8988T (cell line): ENCODE data around the gene CCDC169.

Source experiments
- DNase-seq: peaks from one replicate; pipeline ENCODE4 v3.0.0; 2011

The CCDC169 gene

DNA sequence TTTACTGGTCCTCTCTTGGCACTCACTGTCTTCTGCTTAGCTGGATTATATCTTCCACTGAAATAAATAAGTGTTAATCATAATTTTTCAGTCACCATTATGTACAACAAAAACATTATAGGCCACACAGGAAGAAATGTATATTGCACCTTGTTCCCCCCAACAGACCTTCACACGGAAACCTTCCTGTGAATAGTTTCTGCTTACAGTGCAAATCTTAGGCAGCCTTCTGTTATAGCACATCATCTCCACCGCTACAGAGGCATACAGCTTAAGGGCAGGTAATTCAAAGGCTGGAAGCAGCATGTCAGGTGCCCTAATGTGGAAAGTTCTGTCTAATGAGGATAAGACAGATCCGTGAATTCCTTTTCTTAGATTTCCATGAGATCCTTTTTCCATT lies 66.4 kb downstream of the CCDC169 start:
- DNase-seq: no peak

GRCh38 chr13:36224730-36225129 lies 72.9 kb downstream of the CCDC169 start:
- no peak for DNase-seq

DNA sequence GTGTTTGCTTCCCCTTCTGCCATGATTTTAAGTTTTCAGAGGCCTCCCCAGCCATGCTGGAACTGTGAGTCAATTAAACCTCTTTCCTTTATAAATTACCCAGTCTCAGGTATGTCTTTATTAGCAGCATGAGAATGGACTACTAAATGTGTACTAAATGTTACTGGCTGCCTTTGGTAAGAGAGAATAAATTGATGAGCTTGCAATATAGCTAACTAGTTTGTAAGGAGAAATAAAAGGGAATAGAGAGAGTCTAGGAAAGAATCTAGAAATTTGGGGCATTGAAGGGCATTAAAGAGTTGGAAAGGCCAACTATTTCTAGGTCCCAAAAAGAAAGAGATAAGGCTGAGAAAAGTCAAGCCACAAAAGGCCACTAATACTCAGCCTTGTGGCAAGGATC lies 77.7 kb downstream of the CCDC169 start:
- no peak for DNase-seq

DNA sequence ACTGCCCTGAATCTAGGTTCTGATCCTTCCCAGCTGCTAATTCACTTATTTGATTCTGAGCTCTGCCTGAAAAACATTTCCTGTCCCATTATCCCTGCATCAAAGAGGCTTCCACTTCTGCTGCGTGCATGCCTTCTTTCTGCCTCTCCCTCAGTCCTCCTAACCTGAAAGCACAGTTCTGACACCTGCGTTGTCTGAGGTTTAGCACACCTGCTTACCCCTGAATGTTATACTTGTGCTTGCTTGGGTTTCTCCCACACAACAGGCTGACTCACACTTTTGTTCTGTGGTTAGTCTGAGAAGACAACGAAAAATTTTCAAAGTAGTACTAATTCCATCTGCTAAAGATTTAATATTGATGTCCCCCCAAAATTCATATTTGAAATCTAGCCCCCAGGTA lies 80.2 kb downstream of the CCDC169 start:
- no peak for DNase-seq

DNA sequence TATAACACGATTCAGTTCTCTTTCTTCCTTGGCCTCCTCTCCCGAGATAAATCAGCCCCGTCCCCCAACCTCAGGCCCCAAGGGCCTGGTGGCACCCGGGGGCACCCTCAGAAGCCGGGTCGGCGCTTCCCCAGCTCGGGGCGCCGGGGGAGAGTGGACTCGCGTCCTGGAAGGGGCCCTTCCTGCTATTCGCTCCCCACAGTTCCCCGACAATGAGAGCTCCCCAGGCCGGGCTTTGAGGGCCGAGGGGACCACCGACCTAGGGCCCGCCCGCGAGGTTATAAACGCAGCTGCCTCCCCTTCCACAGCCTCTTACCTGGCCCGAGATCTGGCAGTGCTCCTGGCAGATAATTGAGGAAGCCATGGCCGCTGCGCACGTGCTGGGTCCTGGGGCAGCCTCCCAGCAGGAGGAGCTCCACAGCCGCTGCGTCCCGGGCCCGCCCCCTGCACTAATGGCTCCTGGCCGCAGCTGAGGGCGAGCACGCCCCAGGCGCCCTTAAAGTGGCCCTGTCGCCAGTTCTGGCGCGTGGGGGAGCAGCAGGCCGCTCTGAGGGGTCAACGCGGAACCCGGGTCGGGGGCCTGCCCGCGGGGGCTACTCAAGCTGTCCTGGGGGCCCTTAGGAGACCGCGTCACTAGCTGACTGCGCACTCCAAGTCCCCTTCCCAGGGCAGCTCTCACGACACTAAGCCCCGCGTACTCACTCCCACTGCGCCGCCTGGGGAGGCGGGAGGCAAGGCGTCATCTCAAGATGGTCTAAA lies 83.3 kb downstream of the CCDC169 start, which contains the start of gene SOHLH2:
Gene SOHLH2 (minus strand): TSS at position 394 of the 759 bp plus-strand sequence. CDS start 30 bp downstream, at position 364.
- DNase-seq: no peak

GRCh38 chr13:36212789-36213188 lies 84.8 kb downstream of the CCDC169 start:
- DNase-seq: no peak

DNA sequence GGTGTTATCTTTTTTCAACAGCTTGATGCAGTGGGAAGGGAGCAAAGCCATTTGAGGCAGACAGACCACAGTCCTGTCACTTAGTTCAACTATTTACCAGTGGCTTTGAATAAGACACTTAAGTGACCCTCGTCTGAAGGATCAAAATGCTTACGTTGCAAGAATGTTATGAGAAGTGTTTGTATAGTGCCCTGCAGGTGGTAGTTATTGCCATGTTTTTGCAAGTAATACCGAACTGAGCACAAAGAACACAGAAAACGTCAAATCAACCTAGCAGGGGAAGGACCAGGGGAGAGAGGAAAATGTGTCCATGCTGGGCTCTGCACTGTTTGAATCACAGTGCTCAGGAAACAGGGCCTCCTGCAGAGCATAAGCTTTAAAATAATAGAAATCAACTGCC lies 86.0 kb downstream of the CCDC169 start:
- DNase-seq: no peak

DNA sequence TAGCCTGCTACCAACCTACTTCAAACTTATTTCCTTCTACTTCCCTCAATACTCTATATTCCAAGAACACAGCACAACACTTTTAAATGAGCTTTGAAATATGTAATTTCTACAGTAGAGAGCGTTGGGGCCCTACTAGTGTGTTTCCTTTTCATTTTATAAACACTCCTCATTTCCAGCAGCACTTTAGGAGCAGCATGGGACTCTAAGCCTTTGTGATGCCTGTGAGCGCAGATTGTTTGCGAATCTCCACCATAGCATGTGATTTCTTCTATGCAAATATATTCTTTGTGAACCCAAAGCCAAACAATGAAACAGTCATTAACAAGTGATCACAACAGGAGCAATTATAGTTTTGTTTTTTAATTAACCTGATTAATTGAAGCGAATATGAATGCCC lies 86.9 kb downstream of the CCDC169 start:
- no peak for DNase-seq

DNA sequence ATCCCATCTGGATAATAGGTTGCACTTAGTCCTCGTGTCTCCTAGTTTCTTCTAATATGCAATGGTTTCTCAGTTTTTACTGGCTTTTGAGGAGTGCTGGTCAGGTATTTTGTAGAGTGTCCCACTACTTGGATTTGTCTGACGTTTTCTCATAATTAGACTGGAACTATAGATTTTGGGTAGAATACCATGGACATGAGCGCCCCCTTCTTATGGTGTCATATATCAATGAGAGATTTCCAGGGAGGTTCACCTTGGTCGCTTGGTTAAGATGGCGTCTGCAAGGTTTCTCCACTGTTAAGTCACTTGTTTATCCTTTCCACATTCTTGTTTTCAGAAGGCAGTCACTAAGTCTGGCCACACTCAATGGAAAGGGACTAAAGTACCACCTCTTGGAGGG lies 89.9 kb downstream of the CCDC169 start:
- no peak for DNase-seq

DNA sequence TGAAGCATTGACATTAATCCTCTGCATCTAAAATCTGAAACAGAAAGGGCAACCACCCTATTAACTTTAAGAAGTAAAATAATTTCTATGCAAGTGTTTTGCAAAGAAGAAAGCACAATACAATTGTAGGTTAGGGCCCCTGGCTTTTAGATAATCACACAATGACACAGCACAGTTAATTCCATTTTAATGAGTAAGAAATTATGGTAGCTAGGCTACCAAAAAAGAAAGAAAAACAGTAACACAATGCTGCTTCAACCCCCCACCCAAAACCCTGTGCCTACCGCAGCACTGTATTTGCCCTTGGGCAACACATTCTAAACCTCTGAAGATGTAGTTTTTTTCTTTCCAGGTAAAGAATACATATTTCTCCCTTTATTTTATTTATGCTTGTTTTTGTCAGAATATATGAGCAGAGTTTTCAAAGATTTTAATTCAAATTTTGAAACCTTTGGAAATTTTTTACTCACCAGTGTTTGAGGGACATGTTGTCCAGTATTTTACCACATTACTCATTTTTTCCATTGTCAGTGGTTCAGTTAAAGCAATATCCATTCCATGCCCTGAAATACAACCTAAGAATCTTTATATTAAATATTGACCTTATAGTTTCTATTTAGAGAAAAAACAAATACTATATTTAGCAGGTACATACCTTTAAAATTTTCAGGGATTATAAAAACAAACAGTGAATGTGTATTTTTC lies 104.3 kb downstream of the CCDC169 start:
- DNase-seq: no peak

- DNase-seq: no peak
Measured at GRCh38 chr13:36192166-36192565, 105.4 kb downstream of the CCDC169 start.

DNA sequence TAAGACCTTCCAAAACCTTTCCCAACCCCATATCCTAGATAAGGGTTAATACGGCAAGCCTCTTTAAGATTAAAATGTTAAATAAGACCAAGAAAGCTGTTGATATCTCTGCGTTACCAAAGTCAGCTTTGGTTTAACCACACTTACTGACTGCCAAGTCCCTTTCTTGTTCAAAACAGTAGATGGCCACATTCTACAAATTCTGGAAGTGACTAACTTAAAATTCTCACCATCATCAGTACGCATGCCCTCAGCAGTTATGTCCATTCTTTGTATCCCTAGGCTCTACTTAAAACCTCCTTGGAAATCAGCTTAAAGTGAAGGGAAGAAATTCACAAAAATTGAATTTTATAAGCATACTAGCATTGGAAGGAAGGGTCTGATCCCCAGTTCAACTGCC lies 106.8 kb downstream of the CCDC169 start:
- DNase-seq: no peak

DNA sequence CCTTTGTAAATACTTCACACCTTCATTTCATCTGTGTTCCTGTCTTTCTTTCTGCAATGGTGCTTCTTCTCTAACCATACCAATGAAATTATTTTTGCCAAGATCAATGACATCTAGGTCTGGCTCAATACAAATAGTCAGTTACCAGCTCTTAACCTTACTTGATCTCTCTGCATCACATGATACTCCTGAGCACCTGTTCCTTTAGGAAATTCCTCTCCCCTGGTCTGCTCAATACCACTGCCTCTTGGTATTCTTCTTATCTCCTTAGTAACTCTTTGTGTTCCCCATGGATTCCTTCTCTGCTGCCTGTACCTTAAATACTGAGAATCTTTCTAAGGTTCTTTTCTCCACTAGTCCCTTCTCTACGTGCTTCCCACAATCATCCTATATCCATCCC lies 109.2 kb downstream of the CCDC169 start:
- no peak for DNase-seq

DNA sequence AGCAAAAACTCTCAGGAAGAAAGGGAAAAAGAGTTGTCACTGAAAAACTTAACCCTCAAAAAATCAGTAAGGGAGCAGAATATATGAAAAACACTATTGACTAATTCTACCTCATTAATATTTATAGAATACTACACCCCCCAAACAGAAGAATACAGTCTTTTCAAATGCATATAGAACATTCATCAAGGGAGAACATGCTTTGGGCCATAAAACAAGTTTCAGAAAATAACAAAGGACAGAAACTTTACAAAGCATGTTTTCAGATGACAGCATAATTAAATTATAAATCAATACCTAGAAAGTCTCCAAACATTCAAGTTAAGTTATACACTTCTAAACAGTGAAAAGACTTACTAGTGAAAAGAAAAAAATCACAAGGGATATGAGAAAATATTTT lies 113.7 kb downstream of the CCDC169 start:
- DNase-seq: no peak
